KG1 (cell line): ENCODE results near the gene BAIAP2.

ENCODE experiments used
- DNase-seq: peaks from one replicate; lab custom pipeline; 2025; lab: John Stamatoyannopoulos, UW

Gene BAIAP2, protein sequence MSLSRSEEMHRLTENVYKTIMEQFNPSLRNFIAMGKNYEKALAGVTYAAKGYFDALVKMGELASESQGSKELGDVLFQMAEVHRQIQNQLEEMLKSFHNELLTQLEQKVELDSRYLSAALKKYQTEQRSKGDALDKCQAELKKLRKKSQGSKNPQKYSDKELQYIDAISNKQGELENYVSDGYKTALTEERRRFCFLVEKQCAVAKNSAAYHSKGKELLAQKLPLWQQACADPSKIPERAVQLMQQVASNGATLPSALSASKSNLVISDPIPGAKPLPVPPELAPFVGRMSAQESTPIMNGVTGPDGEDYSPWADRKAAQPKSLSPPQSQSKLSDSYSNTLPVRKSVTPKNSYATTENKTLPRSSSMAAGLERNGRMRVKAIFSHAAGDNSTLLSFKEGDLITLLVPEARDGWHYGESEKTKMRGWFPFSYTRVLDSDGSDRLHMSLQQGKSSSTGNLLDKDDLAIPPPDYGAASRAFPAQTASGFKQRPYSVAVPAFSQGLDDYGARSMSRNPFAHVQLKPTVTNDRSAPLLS

DNA sequence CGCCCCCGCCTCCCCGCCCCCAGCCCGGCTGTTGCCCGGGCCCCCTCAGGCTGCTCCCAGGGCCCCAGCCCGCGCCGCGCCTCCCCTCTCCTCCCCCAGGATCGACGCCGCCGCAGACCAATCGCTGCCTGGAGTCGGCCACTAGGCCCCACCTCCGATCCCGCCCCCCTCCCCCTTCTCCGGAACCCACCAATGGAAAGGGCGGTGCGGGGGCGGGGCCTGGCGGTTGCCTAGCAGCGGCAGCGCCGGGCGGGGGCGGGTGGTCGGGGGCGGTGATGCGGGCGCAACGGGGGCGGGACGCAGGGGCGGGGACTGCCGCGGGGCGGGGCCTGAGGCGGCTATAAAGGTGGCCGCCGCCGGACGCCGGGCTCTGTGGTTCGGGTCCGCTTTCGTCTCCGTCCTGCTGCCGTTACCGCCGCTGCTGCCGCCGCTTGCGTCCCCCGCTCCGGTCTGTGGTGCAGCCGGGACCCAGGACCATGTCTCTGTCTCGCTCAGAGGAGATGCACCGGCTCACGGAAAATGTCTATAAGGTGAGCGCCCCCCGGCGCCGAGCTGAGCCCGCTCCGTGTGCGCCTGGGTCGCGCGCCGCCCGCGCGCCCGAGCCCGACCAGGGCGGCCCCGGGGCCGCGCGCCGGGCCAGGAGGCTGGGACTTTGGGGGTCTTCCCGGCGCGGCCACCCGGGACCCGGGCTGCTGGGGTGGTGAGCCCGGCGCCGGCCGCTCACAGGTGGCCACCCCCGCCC lies at the start of gene BAIAP2:
TSS of gene BAIAP2 (plus strand) at position 373 of the 742 bp plus-strand sequence. CDS start at position 477, 104 bp downstream.
- peak; percentile 87 for DNase-seq

DNA sequence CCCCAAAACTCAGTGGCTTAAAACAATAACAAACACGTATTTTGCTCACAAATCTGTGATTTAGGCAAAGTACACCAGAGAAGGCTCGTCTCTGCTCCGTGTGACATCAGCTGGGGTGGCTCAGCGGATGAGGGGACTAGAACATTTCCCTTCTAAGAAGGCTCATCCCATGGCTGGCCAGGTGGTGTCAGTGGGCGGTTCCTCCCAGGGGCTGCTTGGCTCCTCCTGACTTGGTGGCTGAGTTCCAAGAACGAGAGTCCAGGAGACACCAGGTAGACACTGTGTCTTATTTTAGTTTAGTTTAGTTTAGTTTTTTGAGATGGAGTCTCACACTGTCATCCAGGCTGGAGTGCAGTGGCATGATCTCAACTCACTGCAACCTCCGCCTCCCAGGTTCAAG lies 48.9 kb upstream of the BAIAP2 start:
- DNase-seq, result no peak

DNA sequence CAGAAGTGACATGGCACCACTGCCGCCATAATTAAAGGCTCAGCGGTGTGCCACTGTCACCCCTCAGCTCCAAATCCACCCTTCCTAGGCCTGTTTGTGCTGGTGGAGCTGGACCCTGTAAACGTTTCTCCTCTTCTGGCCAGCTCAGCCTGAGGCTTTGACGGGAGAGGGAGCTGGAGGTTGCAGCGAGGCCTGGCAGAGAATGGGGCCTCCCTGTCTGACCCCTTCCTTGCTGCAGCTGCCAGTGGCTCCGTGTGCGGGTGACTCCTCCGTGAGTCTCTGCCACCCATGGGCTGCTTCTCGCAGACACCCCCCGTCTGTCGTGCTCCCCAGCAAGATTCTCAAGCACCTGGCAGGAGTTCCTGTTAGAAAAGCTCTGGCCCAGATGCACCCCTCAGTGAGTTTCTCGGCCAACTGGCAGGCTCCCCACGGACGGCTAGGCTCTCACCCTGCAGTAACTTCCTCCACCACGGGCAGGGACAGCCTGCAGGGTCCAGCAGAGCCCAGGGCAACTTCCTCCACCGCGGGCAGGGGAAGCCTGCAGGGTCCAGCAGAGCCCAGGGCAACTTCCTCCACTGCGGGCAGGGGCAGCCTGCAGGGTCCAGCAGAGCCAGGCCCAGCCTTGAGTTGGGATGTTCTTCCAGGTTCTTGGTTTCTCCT lies 48.0 kb upstream of the BAIAP2 start:
- no peak for DNase-seq

DNA sequence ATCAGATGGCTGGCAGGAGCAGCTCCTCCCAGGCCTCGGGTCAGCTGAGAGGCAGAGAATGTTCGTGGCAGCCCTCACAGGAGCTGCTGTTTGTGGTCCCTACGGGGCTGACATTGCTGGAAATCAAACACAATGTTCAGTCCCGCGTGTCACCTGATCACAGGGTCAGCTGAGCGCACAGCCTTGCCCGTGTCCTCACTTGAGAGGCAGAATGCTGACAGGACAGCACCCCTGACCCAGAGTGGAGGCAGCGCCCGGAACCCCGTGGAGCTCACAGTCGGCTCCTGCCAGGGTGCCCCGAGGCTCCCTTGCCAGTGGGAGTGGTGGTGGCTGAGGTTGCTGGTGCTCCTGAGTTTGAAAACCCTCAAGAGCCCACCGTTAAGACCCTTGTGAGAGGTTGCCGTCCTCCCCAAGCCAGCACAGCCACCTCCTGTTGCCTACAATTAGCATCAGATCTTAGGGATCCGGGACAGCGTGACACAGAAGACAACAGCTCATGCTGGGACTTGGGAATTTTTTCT lies 47.0 kb upstream of the BAIAP2 start:
- DNase-seq, result no peak

DNA sequence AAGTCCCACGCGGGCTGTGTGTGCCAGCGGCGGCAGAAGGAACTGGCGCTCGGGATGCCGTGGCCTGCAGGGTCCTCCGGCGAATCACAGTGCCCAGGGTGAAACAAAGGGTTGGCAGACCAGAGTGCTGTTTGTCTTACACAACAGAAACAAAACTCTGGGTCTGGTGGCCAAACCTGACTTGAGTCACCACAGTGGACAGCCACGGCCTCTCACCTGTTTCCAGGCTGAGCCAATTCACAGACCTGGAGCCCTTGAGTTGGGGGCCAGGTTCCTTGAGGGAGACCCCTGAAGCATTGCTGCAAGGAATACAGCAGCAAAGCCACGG lies 45.4 kb upstream of the BAIAP2 start:
- DNase-seq, result no peak

GRCh38 chr17:80990921-80991644 lies 43.9 kb upstream of the BAIAP2 start:
- no peak for DNase-seq

- DNase-seq, result peak; percentile 79
These were observed 43.3 kb upstream of the BAIAP2 start, which contains the start of gene CHMP6 for GRCh38 chr17:80991645-80992076. CHMP6 (plus strand) TSS chr17:80991841; CDS start chr17:80991919, 78 bp downstream.

DNA sequence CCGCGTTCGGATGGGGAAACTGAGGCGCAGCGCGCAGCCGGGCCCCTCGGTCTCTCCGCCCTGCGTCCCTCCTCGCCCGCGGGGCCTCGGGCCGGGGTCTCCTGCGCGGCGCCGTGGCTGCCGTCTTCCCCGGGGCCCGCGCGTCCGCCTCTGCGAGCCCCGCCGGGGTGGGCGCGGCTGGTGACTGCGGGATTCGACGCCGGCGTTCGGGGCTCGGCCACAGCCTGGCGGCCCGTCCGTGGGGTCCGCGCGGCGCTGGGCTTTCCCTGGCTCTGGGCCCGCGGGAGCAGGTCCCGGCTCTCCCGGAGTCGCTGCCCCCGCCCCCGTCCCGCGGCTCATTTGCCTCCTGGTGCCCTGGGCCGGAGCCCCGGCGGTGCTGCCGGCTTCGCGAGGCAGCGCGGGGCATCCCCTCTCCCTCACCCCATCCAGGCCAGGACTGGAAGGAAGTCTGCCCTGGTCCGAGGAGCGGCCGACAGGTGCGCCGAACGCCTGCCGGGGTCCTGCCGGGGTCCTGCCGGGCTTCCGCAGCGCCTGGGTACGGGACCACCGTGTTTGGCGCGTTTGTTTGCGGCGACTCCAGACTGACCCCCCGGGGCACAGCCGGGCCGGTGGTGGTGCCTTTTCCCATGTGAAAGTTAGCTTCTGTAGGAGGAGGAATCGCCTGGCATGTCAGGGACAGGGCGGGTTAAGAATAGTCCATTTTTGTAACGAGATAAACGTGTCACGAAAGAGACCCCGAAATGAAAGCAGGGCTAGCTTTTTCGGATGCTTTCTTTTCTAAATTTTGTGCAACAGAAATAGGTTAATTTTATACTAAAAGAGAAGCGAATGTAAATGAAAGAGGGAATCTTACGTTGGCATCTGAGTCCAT lies 42.6 kb upstream of the BAIAP2 start:
- DNase-seq, result no peak

GRCh38 chr17:80992948-80993624 lies 41.9 kb upstream of the BAIAP2 start:
- no peak for DNase-seq

- DNase-seq, result no peak
These were observed 39.8 kb upstream of the BAIAP2 start for GRCh38 chr17:80995131-80995530.

DNA sequence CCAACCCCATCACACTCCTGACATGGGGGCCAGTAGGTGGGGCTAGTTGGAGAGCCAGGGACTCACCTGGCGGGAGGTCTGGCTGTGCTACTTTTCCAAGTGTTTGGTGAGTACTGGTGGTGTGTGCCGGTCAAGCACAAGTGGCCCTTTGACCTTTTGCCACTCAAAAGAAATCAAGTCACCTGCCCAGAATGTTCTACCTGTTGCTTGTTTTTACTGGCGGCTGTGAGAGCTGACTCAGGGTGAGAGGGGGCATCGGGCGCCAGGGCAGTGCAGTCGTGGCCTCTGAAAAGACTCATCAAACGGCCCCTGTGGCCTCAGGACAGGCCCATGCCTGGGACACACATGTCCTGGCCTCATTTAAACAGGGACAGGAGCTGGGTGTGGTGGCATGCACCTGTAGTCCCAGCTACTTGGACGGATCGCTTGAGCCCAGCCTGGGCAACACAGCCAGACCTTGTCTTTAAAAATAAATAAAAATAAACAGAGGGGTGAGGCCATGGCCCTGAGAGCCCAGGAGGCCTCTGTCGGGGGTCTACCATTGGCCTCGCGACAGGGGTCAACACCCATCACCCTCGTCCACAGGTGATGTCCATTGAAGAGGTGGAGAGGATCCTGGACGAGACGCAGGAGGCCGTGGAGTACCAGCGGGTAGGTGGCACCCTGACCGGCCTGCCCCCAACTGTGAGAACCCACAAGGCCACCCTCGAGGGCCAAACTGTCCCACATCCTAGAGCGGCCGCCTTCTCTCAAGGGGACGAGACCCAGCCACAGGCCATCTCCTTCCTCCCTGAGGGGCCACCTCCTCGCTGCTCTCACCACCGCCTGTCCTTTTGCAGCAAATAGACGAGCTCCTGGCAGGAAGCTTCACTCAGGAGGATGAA lies 38.3 kb upstream of the BAIAP2 start:
- no peak for DNase-seq

DNA sequence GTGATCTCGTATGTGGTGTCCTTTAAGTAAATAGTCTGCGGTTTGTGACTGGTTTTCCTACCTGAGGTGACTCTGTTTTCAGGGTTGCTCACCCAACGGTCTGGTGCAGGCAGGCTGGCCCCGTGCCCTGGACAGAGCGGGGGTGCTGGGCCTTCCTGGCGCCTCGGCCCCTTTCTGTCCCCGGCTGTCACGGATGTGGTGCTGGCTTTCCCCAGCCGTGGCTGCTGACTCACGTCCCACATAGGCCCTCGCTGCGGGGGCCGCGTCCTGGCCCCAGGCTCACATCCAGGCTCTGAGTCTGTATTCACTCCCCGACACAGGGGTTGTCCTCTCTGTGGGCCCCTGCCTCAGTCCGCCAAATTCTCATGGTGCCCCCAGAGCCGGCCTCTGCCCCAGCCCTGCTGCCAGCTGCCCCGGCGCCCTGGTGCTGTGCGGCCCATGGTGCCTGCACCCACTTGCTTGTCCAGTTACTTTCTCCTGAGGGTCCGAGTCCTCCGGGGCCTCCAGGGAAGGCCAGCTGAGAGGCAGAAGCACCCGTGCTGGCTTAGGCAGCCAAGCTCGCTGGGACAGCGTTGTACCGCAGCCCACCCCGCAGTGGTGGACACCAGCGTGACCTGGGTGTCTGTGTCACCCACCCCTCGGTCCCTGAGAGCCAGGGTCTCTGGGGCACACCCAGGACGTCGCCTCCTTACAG lies 37.4 kb upstream of the BAIAP2 start:
- peak; percentile 70 for DNase-seq

- DNase-seq, result no peak
These were observed 36.7 kb upstream of the BAIAP2 start for GRCh38 chr17:80998118-80998747.

DNA sequence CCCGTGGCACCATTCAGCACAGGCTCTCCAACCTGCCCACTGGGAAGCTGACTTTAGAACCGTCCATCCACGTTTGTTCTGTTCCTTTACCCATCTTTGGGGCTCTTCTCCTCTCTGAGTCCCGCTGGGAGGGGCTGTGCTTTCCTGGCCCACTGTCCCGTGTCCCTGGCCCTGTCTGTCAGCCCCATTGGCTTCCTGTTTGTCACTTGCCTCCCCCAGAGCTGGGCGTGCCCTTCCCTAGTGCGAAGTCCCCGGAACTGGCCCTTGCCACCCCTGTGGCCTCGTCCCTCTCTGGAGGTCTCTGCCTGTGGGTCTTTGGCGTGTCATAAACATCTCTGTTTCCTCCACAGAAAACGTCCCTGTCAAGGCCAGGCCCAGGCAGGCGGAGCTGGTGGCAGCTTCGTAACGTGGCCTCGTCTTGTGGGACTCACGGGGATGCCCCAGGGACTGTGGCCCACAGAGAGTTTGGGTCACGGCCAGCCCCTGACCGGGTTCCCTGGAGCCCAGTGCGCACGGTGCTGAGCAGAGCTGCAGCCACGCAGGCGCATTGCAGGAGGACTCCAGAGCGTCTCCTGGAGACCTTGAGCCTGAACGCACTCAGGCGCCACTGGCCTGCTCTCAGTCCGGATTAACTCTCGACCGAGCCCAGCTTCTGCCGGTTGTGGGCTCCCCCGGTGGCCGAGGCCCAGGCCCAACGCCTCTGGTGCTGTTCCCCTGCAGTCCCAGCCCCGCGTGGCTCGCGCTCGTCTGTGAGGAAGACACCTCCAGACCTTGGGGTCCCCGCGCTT lies 36.0 kb upstream of the BAIAP2 start:
- no peak for DNase-seq

GRCh38 chr17:80999536-81000333 lies 35.2 kb upstream of the BAIAP2 start:
- no peak for DNase-seq

- no peak for DNase-seq
These were observed 34.7 kb upstream of the BAIAP2 start for GRCh38 chr17:81000334-81000630.
